Skin of body (tissue), 2 donors: Measurements from ENCODE around the gene NT5C1B. TPM values are rescaled to one million over a fixed set of nuclear protein-coding genes. Genes with fewer than 3 reads are reported as not detected.
A peak's percentile ranks its signal among the peaks of the same experiment; 100 is the strongest.
"Not testable (repeated sequence)": the region's sequence is repeated elsewhere in the genome, so short reads cannot be mapped to it uniquely, and the experiment has no call there.

Experiments used
- DNase-seq: peaks from one replicate; lab custom pipeline; 2025; lab: John Stamatoyannopoulos, UW
- total RNA-seq: library from RNA; depleted of rRNA; stranded (reverse); fragments of >200 nt; gene quantifications from one replicate; pipeline ENCODE4 v1.2.3, GENCODE V29; 2014

The NT5C1B gene
- total RNA-seq: not detected

DNA sequence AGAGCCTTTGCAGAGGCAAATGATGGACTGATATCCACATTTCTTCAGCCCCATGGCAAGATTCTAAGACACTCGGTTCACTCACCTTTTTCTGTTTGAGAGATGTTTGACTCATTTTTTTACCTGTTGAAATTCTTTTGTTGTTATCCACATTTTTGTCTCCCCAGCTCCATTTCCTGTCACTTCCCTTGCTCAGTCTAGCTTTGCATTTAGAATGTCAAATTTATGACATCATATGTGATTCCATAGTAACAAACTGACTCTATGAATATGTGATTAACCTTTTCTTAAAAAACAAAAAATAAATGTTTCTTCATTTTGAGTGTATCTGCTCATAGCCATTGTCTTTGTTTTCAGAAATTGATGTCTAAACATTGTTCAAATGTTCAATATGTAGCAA, at the start of gene NT5C1B:
TSS of gene NT5C1B (minus strand) at position 216 of the 400 bp plus-strand sequence. CDS start at position 115, 101 bp downstream.
- DNase-seq: no peak

DNA sequence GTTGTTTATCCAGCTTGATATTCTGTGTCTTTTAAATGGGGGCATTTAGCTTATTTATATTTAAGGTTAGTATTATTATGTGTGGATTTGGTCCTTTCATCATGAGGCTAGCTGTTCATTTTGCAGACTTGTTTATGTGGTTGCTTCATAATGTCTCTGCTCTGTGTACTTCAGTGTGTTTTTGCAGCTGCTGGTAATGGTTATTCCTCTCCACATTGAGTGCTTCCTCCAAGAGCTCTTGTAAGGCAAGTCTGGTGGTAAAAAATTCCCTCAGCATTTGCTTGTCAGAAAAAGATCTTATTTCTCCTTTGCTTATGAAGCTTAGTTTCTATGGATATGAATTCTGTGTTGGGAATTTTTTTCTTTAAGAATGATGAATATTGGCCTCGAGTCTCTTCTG, 47.8 kb upstream of the NT5C1B start:
- no peak for DNase-seq

DNA sequence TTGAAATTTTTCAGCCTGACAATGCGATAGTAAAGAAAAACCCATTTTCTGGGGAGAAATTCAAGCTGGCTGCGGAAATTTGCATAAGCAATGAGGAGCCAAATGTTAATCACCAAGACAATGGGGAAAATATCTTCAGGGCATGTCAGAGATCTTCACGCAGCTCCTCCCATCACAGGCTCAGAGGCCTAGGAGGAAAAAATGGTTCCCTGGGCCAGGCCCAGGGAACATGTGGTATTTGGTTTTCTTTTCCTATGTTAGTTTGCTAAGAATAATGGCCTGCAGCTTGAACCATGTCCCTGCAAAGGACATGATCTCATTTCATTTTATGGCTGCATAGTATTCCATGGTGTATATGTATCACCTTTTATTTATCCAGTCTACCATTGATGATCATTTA, 43.3 kb upstream of the NT5C1B start:
- DNase-seq: not testable (repeated sequence)

DNA sequence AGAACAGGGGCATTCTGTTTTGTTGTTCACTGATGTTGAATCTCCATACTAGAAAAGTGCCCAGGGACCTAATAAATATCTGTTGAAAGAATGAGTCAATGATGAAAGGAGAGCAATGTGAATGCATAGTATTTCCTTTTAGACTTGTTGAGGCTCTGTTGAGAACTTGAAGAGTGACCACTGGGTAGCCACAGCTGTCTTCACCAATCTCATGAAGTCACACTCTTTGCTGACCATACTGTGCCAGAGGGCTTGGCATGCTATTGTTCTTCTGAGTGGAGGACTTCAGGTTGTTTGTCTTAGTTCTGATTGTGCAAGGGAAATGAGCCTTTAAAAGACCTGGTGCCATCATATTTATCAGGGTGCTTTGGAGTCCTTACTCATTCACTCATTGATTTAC, 41.6 kb upstream of the NT5C1B start:
- no peak for DNase-seq

DNA sequence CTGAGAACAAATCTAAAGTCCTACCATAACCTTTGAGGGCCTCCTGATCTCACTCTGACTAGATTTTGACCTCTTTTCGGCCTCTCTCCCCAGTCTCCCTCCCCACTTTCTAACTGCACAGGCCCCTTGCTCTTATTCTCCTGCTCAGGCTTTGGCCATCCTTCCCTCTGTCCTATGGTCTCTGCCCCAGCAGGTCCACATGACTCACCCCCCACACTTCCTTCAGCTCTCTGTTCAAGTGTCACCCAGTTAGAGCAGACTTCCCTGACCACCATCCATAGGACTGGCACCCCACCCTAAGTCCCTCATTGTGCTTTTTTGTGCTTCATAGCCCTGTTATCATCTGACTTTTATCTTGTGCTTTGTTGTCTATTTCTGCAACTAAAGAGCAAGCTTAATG, 41.2 kb upstream of the NT5C1B start:
- no peak for DNase-seq

DNA sequence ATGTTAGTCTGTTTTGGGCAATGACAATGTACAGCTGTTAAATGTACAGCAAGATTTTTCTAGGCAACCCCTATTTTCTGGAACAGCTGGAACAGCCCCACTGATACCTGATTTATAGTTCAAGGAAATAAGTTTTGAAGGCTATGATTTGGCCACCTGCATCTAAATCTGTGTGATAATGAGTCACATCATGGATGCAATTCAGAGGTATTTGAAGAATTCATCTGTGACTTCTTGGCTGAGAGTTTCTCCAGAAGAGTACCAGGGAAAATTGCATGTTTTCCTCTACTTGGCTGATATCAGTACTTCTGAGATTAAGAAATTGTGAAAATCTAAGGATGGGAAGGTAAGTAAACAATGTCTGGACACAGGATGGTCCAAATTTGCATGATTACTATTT, 40.7 kb upstream of the NT5C1B start:
- peak; percentile 15 for DNase-seq

DNA sequence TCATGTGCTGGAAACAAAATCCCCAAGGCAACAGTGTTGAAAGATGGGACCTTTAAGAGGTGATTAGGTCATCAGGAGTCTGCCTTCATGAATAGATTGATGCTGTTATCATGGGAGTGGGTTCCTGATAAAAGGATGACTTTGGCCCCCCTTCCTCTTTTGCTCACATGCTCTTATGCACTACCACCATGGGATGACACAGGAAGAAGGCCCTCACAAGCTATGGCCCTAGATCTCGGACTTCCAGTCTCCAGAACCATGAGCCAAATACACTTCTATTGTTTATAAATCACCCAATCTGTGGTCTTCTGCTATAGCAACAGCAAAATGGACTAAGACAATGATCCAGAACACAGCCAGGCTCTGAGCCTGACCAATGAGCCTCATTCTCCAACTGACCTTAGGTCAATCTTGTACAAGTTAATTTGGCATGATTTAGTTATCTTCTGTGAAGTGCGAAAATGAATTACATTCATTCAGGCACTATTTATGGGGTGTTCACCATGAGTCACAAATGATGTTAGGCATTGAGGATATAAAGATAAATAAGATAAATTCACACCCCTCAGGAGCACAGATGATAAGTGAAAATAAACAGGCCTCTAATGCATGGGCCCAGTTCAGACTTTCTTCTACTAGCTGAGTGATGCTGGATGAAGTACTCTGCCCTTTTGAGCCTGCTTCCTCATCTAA, 37.7 kb upstream of the NT5C1B start:
- no peak for DNase-seq

DNA sequence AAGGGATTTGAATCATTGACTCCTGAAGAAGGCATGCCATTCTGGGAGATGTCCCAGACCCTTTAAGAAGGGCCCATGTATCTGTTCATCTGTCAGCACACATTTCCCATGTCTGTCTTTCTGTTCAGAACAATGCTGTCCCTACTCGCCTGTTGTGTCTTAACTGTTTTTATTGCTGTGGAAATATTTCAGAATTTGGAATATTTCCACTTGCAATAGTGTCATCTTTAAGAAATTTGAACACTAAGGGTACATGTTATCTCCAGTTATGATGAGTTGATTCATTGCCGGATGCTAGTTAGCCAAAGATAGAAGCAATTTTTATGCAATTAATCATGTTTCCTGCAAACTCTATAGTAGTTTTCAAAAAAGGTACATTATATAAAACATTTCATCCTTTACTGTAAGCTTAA, 36.9 kb upstream of the NT5C1B start:
- peak; percentile 82 for DNase-seq

DNA sequence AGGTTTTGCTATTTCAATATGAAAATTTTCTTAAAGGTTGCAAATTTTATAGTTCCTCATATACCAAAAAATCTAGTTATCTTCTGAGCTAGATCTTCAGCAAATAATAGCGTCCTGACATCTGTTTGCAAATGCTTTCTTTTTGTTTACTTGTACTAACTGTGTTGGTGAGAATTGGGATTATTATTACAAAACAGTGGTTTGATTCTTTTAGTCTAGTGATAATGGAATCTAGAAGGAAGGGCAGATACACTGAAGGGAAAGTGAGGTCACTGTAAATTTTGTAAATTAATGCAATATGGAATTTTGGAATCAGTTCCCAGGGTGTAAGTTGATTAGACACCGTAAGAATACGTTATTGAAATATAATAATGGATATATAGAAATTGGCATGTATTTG, 36.2 kb upstream of the NT5C1B start:
- peak; percentile 30 for DNase-seq

DNA sequence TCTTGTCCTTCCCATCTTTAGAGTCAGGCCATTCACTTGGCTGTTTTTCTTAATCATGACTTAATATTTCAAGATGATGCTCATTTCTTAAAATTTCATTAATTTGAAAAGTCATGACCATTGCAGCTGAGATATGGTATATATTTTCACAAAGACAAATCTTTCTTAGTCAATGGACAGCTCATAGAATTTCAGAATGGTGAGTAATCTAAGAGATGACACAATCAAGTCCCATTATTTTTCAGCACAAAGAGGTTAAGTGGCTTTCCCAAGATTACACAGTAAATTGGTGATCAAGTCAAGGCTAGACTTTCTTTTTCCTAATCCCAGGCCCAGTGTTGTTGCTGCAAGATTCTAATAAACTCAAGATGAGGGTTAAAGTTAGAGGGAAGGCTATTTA, 34.4 kb upstream of the NT5C1B start:
- no peak for DNase-seq

DNA sequence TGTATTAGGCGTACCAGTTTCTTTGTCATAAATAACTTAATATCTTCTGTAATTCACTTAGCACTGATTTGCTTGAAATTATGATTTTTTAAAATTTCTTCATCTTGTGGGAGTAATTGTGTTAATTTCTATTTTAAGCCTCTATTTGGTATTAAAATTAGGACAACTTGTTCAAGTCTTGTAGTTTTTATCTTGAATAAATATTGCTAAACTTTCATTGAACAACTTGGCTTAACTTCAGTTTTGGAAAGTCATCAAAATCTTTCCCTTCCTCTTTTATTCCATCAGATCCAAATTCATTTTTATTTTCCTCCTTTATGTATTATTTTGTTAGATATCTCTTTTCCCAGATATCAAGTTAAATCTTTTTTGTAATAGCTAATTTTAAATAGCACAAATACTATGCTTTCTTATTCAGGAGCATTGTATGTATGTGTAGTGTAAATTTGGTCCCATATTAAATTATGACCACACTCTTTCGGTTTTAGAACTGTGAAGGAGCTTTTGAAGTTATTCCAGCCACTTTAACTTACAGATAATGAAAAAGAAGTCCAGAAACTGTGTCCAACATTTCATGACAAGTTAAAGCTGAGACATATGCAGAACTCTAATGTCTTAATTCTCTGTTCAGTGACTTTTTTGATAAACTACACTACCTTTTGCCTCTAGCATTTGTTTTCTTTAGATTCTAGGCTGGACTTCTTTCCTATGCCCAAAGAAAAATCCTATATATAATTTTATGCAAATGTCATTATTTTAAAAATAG, 31.7 kb upstream of the NT5C1B start:
- no peak for DNase-seq

DNA sequence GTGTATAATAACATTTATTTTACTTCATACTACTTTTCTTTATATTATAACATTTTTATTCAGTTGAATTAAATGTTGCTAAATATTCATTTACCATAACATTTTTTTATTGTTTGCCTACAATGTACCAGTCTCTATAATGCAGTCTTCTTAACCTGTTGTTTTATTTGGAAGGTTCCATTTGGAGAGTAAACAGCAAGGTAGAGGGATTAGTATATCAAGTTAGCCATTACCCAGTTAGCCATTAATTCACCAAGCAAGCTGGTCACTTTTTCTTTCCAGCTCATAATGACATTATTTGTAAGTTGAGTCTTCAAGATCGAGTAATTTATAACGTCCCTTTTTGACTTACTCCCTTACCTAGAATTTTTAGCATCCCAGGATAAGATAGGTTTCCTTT, 29.7 kb upstream of the NT5C1B start:
- DNase-seq: no peak

DNA sequence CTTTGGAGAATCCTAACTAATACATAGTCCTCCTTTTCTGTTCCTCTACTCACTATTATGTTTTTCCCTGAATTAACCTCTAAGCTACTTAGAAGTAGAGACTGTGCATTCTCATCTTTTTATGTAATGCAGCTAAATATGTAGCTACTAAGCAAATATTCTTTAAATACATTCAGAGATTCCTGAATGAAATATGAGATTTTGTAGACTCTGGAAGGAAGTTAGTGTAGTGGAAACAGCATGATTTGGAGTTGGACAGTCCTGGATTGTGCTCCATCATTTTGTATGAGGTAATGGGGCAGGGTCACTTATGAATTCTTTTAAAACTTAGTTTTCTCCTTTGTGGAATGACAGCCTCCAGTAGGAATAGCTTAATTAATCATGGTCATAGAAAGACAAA, 24.7 kb upstream of the NT5C1B start:
- DNase-seq: peak; percentile 67

DNA sequence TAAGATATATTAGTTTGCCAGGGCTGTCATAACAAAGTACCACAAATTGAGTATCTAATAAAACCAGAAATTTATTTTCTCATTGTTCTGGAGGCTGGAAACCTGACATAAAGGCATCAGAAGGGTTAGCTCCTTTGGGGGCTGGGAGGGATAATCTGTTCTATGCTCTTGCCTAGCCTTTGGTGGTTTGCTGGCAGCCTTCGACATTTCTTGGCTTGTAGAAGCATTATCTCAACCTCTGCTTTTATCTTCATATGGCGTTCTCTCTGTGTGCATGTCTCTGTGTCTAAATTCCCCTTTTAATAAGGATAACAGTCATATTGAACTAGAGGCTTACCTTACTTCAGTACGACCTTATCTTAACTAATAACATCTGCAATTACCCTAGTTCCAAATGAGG, 22.8 kb upstream of the NT5C1B start:
- no peak for DNase-seq

DNA sequence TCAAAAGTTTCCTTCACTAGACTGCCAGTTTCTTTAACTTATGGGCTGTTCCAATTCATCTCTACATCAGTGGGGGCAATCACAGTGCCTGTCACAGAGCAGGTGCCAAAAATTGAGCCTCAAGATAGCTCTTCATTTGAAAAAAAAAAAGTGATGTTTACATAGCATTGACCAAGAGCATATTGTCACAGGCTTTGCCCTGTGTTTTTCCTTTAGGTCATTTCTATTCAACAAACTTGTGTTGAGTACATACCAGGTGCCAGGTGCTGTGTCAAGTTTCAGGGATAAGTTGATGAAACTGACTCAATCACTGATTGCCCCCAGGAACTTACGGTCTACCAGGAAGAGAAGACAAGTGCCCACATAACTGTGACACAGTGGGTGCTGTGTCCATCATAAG, 22.2 kb upstream of the NT5C1B start:
- no peak for DNase-seq

DNA sequence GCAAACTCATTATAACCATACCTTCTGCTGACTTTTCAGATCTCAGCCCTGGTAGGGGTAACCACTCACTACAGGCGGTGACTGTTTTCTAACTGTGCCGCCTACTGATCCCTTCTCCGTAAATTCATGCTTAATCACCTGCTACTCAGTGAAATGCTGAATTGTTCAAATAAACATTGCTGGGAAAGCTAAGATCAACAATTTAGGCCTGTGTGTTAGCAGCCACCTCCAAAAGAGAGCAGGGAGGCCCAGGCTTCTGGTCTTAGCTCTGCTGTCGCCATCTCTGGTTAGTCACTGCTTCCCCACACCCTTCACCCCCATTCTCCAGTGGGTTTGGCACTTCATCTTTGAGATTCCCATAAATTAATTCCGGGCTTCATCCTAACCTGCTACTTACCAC, 21.8 kb upstream of the NT5C1B start:
- DNase-seq: no peak

DNA sequence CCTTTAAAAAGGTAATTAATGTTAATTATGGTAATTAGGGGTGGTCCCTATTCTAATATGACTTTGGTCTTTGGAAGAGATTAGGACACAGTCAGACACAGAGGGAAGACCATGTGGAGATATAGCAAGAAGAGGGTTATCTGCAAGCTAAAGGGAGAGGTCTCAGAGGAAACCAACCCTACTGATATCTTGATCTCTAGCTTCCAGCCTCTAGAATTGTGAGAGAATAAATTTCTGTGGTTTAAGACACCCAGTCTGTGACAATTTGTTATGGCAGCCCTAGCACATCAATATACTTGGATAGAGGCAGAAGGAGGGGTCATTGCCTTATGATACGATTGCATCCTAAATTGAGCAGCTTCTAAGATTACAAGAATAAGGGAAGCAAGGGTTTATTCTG, 21.3 kb upstream of the NT5C1B start:
- DNase-seq: no peak

DNA sequence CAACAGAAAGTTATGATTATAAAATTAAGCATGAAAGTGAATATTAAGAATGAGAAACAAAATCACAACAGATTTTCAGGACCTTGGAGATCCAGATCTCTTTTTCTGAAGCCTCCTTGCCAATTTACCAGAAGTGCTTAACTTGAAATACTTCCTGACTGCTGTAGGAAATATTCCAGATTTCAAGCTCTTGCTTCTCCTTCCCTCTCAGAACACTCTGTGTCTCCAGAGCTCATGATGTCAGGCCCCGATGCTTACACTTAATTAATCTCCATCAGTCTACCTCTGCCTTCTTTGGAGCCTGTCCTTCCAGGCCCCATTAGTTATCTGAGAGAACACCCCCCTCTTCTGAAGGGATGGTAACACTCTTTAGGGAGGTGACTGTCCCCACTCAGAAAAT, 20.7 kb upstream of the NT5C1B start:
- DNase-seq: no peak

DNA sequence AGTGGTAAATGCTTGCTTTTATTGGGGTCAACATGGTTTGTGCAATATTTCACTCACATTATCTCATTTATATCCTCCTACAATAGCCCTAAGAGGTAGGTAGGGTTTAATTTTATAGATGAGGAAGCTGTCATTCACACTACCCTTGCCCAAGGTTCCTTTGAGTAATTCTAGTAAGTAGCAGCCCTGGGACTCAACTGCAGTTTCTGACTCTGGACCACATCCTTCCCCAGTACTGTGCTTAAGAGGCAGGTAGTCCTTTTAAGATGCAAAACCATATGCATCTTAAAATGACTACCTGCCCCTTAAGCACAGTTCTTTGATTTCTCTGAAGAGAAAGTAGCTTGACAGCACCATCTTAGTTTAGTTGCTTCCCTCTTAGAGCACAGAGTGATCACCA, 15.7 kb upstream of the NT5C1B start:
- DNase-seq: no peak

DNA sequence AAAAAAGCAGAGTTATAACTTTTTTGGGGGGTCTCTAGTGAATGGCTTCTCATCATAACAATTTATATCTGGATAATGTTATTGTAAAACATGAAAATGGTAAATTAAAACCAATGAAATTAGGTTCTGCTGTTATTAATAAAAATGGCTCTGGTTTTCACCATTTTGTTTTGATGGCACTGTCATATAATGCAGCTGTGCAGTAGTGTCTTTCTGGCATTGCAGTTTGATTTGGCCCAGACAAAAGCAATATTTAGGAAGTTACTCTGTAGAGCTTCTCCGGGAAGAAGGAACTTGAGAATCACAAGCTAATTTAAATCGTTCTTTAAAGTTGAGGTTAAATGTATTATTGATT, 15.1 kb upstream of the NT5C1B start:
- no peak for DNase-seq

DNA sequence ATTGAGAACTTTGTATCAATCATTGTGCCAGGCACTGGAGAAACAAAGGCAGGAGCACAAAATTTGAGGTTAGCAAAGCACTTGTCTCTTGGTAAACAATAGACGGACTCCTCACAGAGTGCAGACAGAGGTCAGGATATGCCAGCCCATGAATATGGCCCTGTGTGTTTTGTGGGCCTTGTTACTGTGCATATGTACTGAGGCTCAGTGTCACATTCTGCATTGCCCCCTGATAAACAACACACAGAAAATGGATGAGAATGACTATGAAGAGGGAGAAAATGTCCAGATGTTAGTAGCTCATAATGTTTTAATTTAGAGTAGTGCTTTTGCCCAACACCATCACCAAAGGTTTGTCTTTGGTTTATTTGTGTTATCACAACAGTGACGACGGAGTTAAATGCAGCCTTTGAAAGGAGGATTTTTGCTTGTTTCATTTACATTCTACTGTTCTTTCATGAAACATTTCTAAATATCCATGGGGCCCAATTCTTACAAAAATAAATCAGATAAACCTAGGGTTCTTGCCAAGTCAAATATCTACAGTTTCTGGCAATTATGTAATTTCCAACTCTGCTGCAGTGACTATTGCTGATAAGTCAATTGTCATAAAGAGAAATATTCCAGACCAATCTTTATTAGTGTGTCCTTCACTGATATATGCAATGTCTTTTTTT, 14.6 kb upstream of the NT5C1B start:
- no peak for DNase-seq

DNA sequence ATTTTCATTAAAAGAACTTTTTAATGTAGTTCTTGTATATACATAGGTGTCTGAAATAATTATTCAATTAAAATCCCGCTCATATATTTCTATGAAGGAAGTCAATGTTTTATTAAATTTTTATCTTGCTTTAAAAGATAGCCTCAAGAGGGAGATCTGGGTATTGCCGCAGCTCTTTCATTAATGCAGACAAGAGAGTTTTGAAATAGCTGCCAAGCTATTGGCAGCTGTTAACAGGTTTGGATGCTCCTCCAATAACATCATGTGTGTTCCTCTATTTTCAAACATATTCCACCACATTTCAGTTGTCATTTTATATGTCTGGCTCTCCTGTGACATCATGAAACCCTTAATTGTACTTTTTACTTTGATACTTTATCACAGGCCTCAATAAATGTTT, 12.9 kb upstream of the NT5C1B start:
- DNase-seq: no peak

DNA sequence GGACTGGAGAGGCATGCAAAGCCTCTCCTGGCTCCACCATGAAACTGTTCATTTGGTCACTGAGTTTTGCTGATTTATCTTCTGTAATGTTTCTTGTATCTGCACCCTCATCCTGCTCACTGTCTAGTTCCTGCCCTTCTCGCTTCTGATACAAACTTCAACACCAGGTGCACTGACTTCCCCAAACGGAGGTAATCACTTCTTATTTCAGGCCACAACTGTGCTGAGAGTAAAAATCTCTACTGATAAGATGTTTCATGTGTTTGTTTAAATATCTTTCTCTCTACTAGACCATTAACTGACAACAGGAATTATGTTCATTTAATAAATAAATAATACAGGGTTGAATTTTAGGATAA, 10.9 kb upstream of the NT5C1B start:
- DNase-seq: no peak
